RWPE2 (cell line): ENCODE measurements around the gene TCEA2.

Experiments
- ATAC-seq: fragments of 200-7000 bp; cut with Tn5 transposase; 3 replicates; pipeline ENCODE4 v1.9.1; 2021; ENCODE audit warnings: low read depth
- DNase-seq: peaks from one replicate; pipeline ENCODE4 v3.0.0-alpha.2; 2020; ENCODE audit warnings: low spot score
- H3K27ac ChIP-seq: fragments of 450-650 bp; 2 replicates; pipeline ENCODE4 v1.5.1; 2017; ENCODE audit warnings: mild to moderate bottlenecking; ENCODE audit not compliant: poor library complexity, severe bottlenecking
- H3K27me3 ChIP-seq: fragments of 250-450 bp; sonication (Bioruptor Pico); 2 replicates; pipeline ENCODE4 v1.5.1; 2021; ENCODE audit warnings: mild to moderate bottlenecking, moderate library complexity; ENCODE audit not compliant: insufficient read depth, poor library complexity, severe bottlenecking
- H3K36me3 ChIP-seq: fragments of 250-450 bp; sonication (Bioruptor Pico); 2 replicates; pipeline ENCODE4 v1.5.1; 2020; ENCODE audit warnings: low read depth, mild to moderate bottlenecking, moderate library complexity
- H3K4me1 ChIP-seq: fragments of 250-450 bp; sonication (Bioruptor Pico); 2 replicates; pipeline ENCODE4 v1.5.1; 2021; ENCODE audit warnings: mild to moderate bottlenecking, moderate library complexity; ENCODE audit not compliant: insufficient read depth, poor library complexity, severe bottlenecking
- H3K4me3 ChIP-seq: fragments of 250-450 bp; sonication (Bioruptor Pico); 2 replicates; pipeline ENCODE4 v1.5.1; 2021; ENCODE audit warnings: mild to moderate bottlenecking, moderate library complexity; ENCODE audit not compliant: severe bottlenecking
- H3K9me3 ChIP-seq: fragments of 250-450 bp; sonication (Bioruptor Pico); 2 replicates; pipeline ENCODE4 v1.5.1; 2021; ENCODE audit warnings: mild to moderate bottlenecking, moderate library complexity; ENCODE audit not compliant: severe bottlenecking
- CTCF ChIP-seq: fragments of 450-650 bp; IDR thresholded peaks from one replicate; pipeline ENCODE4 v1.5.1; 2017; ENCODE audit warnings: mild to moderate bottlenecking, moderate library complexity; ENCODE audit not compliant: poor library complexity, severe bottlenecking

TCEA2 gene

GRCh38 chr20:64036346-64037198 lies 26.4 kb upstream of the TCEA2 start:
- no peaks in the 10 kb centered on the region for H3K9me3 ChIP-seq
- H3K4me1 ChIP-seq = no peaks in the 10 kb centered on the region
- no peak for TF ChIP-seq CTCF
- H3K36me3 ChIP-seq = peaks cover 7% of the 10 kb centered on the region; the same call in 1 of the 2 replicates
- no peak for ATAC-seq
- DNase-seq = no peak
- H3K4me3 ChIP-seq = no peak overlapping the region
- H3K27me3 ChIP-seq = peaks cover 6% of the 10 kb centered on the region
- H3K27ac ChIP-seq = no peak overlapping the region

- Histone ChIP-seq H3K36me3 (peaks cover 7% of the 10 kb centered on the region; the same call in 1 of the 2 replicates), H3K4me1 (no peaks in the 10 kb centered on the region), H3K27ac (no peak overlapping the region), H3K27me3 (peaks cover 10% of the 10 kb centered on the region), H3K9me3 (no peaks in the 10 kb centered on the region), H3K4me3 (no peak overlapping the region)
- no peak for DNase-seq
- no peak for TF ChIP-seq CTCF
- ATAC-seq = no peak
These were observed 25.9 kb upstream of the TCEA2 start for GRCh38 chr20:64037199-64037497.

GRCh38 chr20:64037498-64038213 lies 25.3 kb upstream of the TCEA2 start:
- peaks cover 6% of the 10 kb centered on the region; the same call in 1 of the 2 replicates for H3K36me3 ChIP-seq
- ATAC-seq = peak; percentile 1
- no peaks in the 10 kb centered on the region for H3K4me1 ChIP-seq
- no peak overlapping the region for H3K27ac ChIP-seq
- H3K4me3 ChIP-seq = peak overlapping the region; percentile 35
- H3K9me3 ChIP-seq = no peaks in the 10 kb centered on the region
- TF ChIP-seq CTCF = no peak
- H3K27me3 ChIP-seq = peaks cover 14% of the 10 kb centered on the region
- DNase-seq = no peak

GRCh38 chr20:64038224-64038564 lies 24.8 kb upstream of the TCEA2 start:
- no peak overlapping the region for H3K27ac ChIP-seq
- no peak for TF ChIP-seq CTCF
- H3K9me3 ChIP-seq = no peaks in the 10 kb centered on the region
- no peak for DNase-seq
- H3K36me3 ChIP-seq = 0 out of 2 replicates have a peak, but pooled peaks cover under 1% of the 10 kb centered on the region
- no peaks in the 10 kb centered on the region for H3K4me1 ChIP-seq
- peaks cover 14% of the 10 kb centered on the region for H3K27me3 ChIP-seq
- peak overlapping the region; percentile 35 for H3K4me3 ChIP-seq
- peak; percentile 53 for ATAC-seq
